Umbilical cord (tissue), 2 donors: ENCODE measurements around the gene MBD6. TPM values are rescaled to one million over a fixed set of nuclear protein-coding genes. Genes with fewer than 3 reads are reported as not detected.
"Not testable (repeated sequence)": the region's sequence is repeated elsewhere in the genome, so short reads cannot be mapped to it uniquely, and the experiment has no call there.

Source experiments
- DNase-seq: peaks from one replicate; pipeline ENCODE4 v3.0.0-alpha.2; 2015; ENCODE audit warnings: low spot score
- total RNA-seq: library from RNA; depleted of rRNA; stranded (reverse); fragments of >200 nt; gene quantifications from one replicate; pipeline ENCODE4 v1.2.3, GENCODE V29; 2014; ENCODE audit warnings: low replicate concordance; ENCODE audit not compliant: insufficient read depth

MBD6 gene
- total RNA-seq, 1 donor from 2014 or later = 1.9 TPM

DNA sequence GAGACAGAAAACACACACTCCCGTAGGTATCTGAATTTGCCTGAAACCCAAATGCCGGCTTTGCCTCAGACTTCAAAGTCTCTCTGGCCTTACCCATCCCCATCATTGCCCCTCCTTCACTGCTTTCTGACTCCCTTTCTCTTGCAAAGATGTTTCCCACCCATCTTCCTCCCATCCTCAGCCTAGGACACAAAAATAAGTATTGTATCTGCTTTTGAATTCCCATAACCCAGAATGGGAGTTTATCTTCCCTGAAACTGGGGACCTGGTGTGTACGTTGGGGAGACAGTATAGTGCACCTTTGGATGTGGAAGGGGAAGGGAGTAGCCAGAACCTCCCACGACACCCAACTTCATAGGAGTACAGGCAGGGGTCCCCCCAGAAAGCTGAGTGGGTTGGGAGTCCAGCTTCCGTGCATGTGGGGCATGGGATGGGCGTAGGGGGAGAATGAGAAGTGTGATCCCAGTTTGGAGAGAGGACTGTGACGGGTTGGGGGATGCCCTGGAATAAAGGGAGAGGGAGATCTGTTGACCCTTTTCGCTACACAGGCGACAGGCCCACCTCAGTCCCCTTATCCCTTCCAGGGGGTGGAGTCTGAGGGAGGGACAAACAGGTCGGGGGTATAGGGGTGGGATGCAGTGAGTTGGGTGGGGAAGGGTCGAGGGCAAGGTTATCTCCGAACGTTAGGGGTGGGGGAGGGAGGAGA is 26.7 kb downstream of the MBD6 start:
- no peak for DNase-seq

GRCh38 chr12:57549909-57550640 is 27.5 kb downstream of the MBD6 start, which contains the start of gene KIF5A:
Gene KIF5A, plus strand, starts transcription at chr12:57550044. Its CDS starts 228 bp downstream, at chr12:57550272.
- DNase-seq = no peak

GRCh38 chr12:57550641-57551549 is 28.3 kb downstream of the MBD6 start:
- no peak for DNase-seq

DNA sequence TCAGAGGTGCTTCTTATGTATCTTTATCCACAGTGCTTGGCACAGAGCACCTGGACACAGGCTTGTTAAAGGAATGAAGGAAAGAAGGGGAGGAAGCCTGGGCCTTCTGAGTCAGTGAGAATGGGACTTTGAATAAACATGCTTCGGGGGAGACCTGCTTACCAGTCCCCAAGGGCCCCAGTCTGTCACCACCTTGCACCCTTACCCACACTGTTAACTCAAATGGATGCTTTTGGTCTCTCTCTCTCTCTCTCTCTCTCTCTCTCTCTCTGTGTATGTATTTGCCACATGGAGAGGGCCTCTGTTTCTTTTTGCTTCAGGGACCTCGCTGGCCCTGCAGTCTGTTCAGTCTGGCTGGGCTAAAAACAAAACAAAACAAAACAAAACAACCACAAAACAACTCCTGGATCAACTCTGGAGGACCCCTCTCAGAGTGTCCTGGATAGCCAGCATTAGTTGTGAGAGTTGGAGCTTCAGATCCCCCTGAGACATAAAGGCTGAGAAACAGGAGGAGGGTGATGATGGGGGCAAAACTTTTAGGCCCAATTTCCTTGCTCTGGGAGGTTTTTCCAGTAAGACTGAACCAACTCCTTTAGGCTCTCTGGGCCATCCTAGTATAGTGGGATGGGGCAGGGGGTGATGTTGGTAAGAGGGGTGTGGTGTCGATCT is 29.1 kb downstream of the MBD6 start:
- DNase-seq = no peak

DNA sequence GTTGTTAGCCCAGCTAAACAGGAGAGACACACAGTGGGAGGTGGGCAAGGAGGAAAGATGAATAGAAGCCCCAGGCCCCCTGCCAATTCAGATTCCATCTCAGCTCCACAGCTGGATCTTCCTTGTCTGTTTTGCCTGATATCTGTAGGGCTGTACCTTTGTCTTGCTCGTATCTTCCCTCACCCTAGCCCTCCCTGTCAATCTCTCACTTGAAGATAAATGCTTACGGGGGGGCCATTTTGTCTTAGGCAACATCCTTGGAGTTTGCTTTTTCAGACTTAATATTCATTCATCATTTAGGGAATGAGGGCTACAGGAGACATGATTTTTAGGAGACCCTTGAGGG is 29.7 kb downstream of the MBD6 start:
- no peak for DNase-seq

GRCh38 chr12:57552835-57553313 is 30.2 kb downstream of the MBD6 start:
- DNase-seq = no peak

GRCh38 chr12:57553343-57554202 is 30.9 kb downstream of the MBD6 start:
- DNase-seq = no peak

DNA sequence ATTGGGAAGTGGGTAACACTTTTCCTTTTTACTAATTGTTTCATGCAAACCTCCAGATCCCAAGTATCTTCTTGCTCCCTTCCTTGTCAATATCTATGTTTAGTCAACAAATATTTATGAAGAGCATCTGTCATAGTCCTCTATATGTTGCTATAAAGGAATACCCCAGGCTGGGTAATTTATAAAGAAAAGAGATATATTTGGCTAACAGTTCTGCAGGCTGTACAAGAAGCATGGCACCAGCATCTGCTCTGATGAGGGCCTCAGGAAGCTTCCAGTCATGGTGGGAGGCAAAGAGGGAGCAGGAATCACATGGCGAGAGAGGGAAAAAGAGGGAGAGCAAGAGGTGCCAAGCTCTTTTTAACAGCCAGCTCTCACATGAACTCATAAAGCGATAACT is 31.8 kb downstream of the MBD6 start:
- DNase-seq = no peak

GRCh38 chr12:57554897-57555296 is 32.3 kb downstream of the MBD6 start:
- no peak for DNase-seq

DNA sequence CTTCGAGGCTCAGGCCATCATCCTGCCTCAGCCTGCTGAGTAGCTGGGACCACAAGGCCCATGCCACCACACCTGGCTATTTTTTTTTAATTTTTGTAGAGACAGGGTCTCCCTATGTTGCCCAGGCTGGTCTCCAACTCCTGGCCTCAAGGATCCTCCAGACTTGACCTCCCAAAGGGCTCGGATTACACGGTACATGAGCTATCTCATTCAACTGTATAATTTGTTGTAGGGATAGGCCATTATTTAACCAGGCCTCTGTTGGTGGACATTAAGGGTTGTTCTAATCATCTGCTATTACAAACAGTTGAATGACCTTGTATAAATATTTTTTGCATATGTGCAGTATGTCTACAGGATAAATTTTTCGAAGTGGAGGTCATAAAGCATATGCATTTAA is 36.2 kb downstream of the MBD6 start:
- DNase-seq = no peak

DNA sequence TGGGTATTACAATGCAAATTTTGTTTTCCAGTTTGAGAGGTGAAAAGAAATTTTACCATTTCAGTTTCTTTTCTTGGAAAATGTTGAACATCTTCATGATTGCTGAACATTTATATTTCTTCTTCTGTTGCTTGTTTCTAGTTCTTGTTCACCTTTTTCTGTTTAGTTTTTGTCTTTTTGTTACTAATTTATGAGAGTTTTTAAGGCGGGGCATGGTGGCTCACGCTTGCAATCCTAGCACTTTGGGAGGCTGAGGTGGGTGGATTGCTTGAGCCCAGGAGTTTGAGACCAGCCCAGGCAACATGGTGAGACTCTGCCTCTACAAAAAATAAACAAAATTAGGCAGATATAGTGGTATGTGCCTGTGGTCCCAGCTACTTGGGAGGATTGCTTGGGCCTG is 37.9 kb downstream of the MBD6 start:
- no peak for DNase-seq

DNA sequence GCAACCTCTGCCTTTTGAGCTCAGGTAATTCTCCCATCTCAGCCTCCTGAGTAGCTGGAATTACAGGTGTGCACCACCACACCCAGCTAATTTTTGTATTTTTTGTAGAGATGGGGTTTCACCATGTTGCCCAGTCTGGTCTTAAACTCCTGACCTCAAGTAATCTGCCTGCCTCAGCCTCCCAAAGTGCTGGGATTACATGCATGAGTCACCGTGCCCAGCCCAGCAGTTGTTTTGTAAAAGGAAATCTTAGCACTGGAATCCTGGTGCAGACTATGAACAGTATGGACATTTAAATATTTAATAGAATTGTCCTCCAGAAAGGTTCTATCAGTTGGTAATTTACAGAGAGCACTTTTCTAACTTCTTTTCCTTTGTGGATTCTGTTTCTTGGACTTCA is 38.5 kb downstream of the MBD6 start:
- peak; percentile 31 for DNase-seq

GRCh38 chr12:57563358-57563757 is 40.7 kb downstream of the MBD6 start:
- DNase-seq = no peak

DNA sequence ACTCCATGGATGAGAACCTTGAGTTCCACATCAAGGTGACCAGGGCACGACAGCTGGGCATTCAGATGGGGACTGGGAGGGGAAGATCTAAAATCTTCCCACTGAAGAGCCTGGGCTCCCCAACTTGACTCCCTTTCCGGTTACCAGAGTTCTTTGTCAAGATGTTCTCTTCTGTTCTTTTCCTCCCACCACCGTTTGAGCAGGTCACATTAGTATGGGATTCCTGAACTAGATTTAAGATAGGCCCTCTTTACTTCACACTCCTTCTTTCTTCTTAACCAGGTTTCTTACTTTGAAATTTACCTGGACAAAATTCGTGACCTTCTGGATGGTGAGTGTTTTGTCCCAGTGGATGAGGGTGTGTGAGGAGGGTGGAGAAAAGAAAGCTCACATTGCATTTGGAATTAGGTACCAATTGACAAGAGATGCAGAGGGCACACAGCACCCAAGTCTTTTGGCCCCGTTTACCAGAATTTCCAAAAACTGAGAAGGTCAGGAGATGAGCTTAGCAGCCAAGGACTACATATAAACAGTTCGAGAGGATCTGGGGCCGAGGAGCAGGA is 41.6 kb downstream of the MBD6 start:
- DNase-seq = no peak

DNA sequence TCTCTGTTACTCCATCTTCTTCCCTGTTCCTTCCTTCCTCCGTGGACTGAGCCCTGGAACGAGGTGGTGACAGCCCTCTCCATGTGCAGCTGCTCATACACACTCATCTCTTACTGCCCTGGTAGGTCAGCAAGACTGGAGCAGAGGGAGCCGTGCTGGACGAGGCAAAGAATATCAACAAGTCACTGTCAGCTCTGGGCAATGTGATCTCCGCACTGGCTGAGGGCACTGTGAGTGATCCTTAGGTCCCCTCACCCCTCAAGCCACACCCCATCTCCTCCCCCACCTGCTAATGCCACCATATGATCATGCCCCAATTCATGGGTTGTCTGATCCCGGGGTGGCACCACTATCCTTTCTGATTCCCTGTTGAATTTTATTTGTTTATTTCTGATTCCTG is 46.2 kb downstream of the MBD6 start:
- no peak for DNase-seq

GRCh38 chr12:57569858-57570257 is 47.2 kb downstream of the MBD6 start:
- no peak for DNase-seq

GRCh38 chr12:57570438-57570837 is 47.8 kb downstream of the MBD6 start:
- DNase-seq = not testable (repeated sequence)

DNA sequence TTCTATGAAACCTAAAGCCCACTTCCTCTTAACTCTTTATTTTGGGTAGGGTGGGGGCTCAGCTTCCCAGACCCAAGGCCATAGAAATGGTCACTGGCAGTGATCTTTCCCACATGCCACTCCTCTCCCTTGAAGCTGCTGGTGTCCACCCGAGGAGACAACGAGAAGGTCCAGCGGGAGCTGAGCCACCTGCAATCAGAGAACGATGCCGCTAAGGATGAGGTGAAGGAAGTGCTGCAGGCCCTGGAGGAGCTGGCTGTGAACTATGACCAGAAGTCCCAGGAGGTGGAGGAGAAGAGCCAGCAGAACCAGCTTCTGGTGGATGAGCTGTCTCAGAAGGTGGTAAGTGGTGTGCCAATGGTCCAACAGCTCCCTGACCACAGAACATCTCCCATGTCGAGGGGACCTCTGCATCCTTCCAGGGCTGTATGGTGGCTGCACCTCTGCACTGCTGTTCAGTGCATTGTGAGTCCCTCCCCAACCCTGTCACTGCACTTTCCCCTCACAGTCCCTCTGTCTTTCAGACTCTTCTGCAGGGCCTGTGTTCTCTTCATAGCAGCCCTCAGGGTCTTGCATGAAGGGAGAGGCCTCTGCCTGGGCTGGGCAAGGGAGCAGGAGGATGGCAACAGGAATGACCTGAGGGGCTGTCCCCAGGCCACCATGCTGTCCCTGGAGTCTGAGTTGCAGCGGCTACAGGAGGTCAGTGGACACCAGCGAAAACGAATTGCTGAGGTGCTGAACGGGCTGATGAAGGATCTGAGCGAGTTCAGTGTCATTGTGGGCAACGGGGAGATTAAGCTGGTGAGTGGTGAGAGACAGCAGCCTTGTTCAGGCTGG is 49.5 kb downstream of the MBD6 start:
- no peak for DNase-seq

DNA sequence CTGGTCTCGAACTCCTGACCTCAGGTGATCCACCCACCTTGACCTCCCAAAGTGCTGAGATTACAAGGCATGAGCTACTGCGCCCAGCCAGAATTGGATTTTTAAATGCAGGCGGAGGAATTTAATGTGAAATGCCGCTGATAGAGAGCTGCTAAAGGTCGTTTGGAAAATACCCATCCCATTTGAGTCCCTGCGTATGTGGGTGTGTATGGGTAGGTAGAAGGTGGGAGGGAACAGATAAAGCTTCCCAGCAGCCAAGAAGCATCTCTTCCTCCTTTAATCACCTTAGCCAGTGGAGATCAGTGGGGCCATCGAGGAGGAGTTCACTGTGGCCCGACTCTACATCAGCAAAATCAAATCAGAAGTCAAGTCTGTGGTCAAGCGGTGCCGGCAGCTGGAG is 52.2 kb downstream of the MBD6 start:
- DNase-seq = no peak
